HEK293 (cell line): Measurements from ENCODE around the gene ANKRD50.

Experiments used
- CTCF ChIA-PET: fragments of 350-600 bp; formaldehyde crosslinking; extraction: SDS; loops from one replicate; lab custom pipeline; 2021; ENCODE audit warnings: antibody characterized with exemption; lab: Yijun Ruan, JAX
- POLR2A ChIA-PET: fragments of 300-600 bp; formaldehyde crosslinking; extraction: SDS; loops from one replicate; lab custom pipeline; 2020; ENCODE audit warnings: antibody characterized with exemption, inconsistent platforms; lab: Yijun Ruan, JAX
- H3K27ac ChIP-seq: fragments of 200-500 bp; sonication (Bioruptor generic); 2 replicates; pipeline ENCODE4 v1.5.1; 2014; ENCODE audit warnings: low read depth, low read length, control low read depth, inconsistent platforms; ENCODE audit errors: extremely low read depth
- H3K36me3 ChIP-seq, 2 experiments: fragments of 200-500 bp in 1 of 2; sonication (Bioruptor generic) in 1 of 2; 1 replicate in 1 of 2; 2 replicates in 1 of 2; pipeline ENCODE4 v1.5.1; 2014 to 2017; ENCODE audit warnings: inconsistent platforms in 2 of 2, low read length in 2 of 2; ENCODE audit not compliant: control insufficient read depth in 2 of 2, insufficient read depth in 1 of 2
- H3K4me1 ChIP-seq: fragments of 200-500 bp; sonication (Bioruptor generic); 2 replicates; pipeline ENCODE4 v1.5.1; 2014; ENCODE audit warnings: mild to moderate bottlenecking, low read length, inconsistent platforms; ENCODE audit not compliant: control insufficient read depth, insufficient read depth
- H3K4me3 ChIP-seq: 2 replicates; pipeline ENCODE4 v1.5.1; 2011; ENCODE audit warnings: low read depth, mild to moderate bottlenecking, control low read depth, low read length, moderate library complexity
- H3K9me3 ChIP-seq: fragments of 200-500 bp; sonication (Bioruptor generic); 2 replicates; pipeline ENCODE4 v1.5.1; 2014; ENCODE audit warnings: low read depth, low read length, inconsistent platforms; ENCODE audit not compliant: control insufficient read depth, insufficient read depth
- CTCF ChIP-seq: fragments of 450-650 bp; formaldehyde crosslinking; IDR thresholded peaks from 2 replicates; pipeline ENCODE4 v1.5.1; 2016; ENCODE audit warnings: missing biosample characterization, missing genetic modification characterization
- ELK4 ChIP-seq: IDR thresholded peaks from 2 replicates; pipeline ENCODE4 v1.6.1; 2011; ENCODE audit warnings: mild to moderate bottlenecking, low read depth, low read length, borderline replicate concordance
- GLI2 ChIP-seq: fragments of 450-650 bp; formaldehyde crosslinking; IDR thresholded peaks from 2 replicates; pipeline ENCODE4; 2017; ENCODE audit warnings: missing biosample characterization, missing genetic modification characterization, low read depth, borderline replicate concordance
- HOXD13 ChIP-seq: sonication (generic); formaldehyde crosslinking; IDR thresholded peaks from 2 replicates; pipeline ENCODE4 v1.8.0; 2022; ENCODE audit warnings: missing genetic modification reagents, borderline replicate concordance
- OVOL3 ChIP-seq: fragments of 450-650 bp; formaldehyde crosslinking; IDR thresholded peaks from 2 replicates; pipeline ENCODE4 v1.5.1; 2016; ENCODE audit warnings: missing biosample characterization, missing genetic modification characterization
- SALL2 ChIP-seq: fragments of 450-650 bp; formaldehyde crosslinking; IDR thresholded peaks from 2 replicates; pipeline ENCODE4 v1.5.0; 2017; ENCODE audit warnings: missing biosample characterization, mild to moderate bottlenecking, missing genetic modification characterization, borderline replicate concordance
- SP7 ChIP-seq: fragments of 450-650 bp; formaldehyde crosslinking; IDR thresholded peaks from 2 replicates; pipeline ENCODE4 v1.5.1; 2016; ENCODE audit warnings: missing biosample characterization, missing genetic modification characterization
- ZBTB20 ChIP-seq: fragments of 450-650 bp; formaldehyde crosslinking; IDR thresholded peaks from 2 replicates; pipeline ENCODE4 v1.5.1; 2016; ENCODE audit warnings: missing biosample characterization, missing genetic modification characterization
- ZBTB26 ChIP-seq: fragments of 450-650 bp; formaldehyde crosslinking; optimal IDR thresholded peaks from 2 replicates; pipeline ENCODE3; 2016; ENCODE audit warnings: missing biosample characterization, mild to moderate bottlenecking, missing genetic modification characterization
- ZBTB44 ChIP-seq: fragments of 450-650 bp; IDR thresholded peaks from 2 replicates; pipeline ENCODE4 v1.5.1; 2018; ENCODE audit warnings: missing biosample characterization, mild to moderate bottlenecking, missing genetic modification characterization
- ZNF121 ChIP-seq: fragments of 450-650 bp; formaldehyde crosslinking; IDR thresholded peaks from 2 replicates; pipeline ENCODE4 v1.5.1; 2016; ENCODE audit warnings: missing biosample characterization, missing genetic modification characterization
- ZNF133 ChIP-seq: fragments of 450-650 bp; formaldehyde crosslinking; IDR thresholded peaks from 2 replicates; pipeline ENCODE4 v1.5.1; 2016; ENCODE audit warnings: missing biosample characterization, missing genetic modification characterization
- ZNF175 ChIP-seq: fragments of 450-650 bp; formaldehyde crosslinking; IDR thresholded peaks from 2 replicates; pipeline ENCODE4 v1.5.1; 2016; ENCODE audit warnings: missing biosample characterization, missing genetic modification characterization
- ZNF18 ChIP-seq: fragments of 450-650 bp; formaldehyde crosslinking; IDR thresholded peaks from 2 replicates; pipeline ENCODE4 v1.5.1; 2016; ENCODE audit warnings: missing biosample characterization, missing genetic modification characterization
- ZNF223 ChIP-seq: fragments of 450-650 bp; formaldehyde crosslinking; IDR thresholded peaks from 2 replicates; pipeline ENCODE4 v1.5.1; 2016; ENCODE audit warnings: missing biosample characterization, missing genetic modification characterization
- ZNF24 ChIP-seq: fragments of 450-650 bp; formaldehyde crosslinking; IDR thresholded peaks from 2 replicates; pipeline ENCODE4 v1.5.1; 2016; ENCODE audit warnings: missing biosample characterization, missing genetic modification characterization
- ZNF274 ChIP-seq, 2 experiments: fragments of 200-500 bp in 1 of 2; fragments of 450-650 bp in 1 of 2; sonication (Bioruptor generic) in 1 of 2; formaldehyde crosslinking in 1 of 2; IDR thresholded peaks; 2 replicates each; pipeline versions ENCODE4 v1.5.1 to v1.6.1; 2014 to 2016; ENCODE audit warnings: borderline replicate concordance in 1 of 2, inconsistent platforms in 1 of 2, low read length in 1 of 2, missing biosample characterization in 1 of 2, missing genetic modification characterization in 1 of 2
- ZNF394 ChIP-seq: fragments of 450-650 bp; formaldehyde crosslinking; IDR thresholded peaks from 2 replicates; pipeline ENCODE4 v1.5.1; 2016; ENCODE audit warnings: missing biosample characterization, missing genetic modification characterization, mild to moderate bottlenecking, moderate library complexity, borderline replicate concordance
- ZNF488 ChIP-seq: fragments of 450-650 bp; formaldehyde crosslinking; IDR thresholded peaks from 2 replicates; pipeline ENCODE4 v1.5.1; 2016; ENCODE audit warnings: missing biosample characterization, missing genetic modification characterization
- ZNF558 ChIP-seq: fragments of 450-650 bp; formaldehyde crosslinking; IDR thresholded peaks from 2 replicates; pipeline ENCODE4 v1.5.1; 2016; ENCODE audit warnings: missing biosample characterization, missing genetic modification characterization
- ZNF624 ChIP-seq: fragments of 450-650 bp; formaldehyde crosslinking; IDR thresholded peaks from 2 replicates; pipeline ENCODE4 v1.5.1; 2017; ENCODE audit warnings: missing biosample characterization, missing genetic modification characterization
- ZNF701 ChIP-seq: fragments of 450-650 bp; formaldehyde crosslinking; IDR thresholded peaks from 2 replicates; pipeline ENCODE4 v1.5.1; 2016; ENCODE audit warnings: missing biosample characterization, missing genetic modification characterization
- ZNF76 ChIP-seq: fragments of 450-650 bp; formaldehyde crosslinking; IDR thresholded peaks from 2 replicates; pipeline ENCODE4; 2016; ENCODE audit warnings: low read depth, missing biosample characterization, missing genetic modification characterization, borderline replicate concordance
- ZNF768 ChIP-seq: fragments of 450-650 bp; formaldehyde crosslinking; IDR thresholded peaks from 2 replicates; pipeline ENCODE4 v1.5.1; 2018; ENCODE audit warnings: missing biosample characterization, mild to moderate bottlenecking, missing genetic modification characterization
- ZSCAN16 ChIP-seq: fragments of 450-650 bp; formaldehyde crosslinking; IDR thresholded peaks from 2 replicates; pipeline ENCODE4 v1.5.1; 2016; ENCODE audit warnings: missing biosample characterization, missing genetic modification characterization
- ZSCAN30 ChIP-seq: fragments of 450-650 bp; IDR thresholded peaks from 2 replicates; pipeline ENCODE4 v1.5.1; 2018; ENCODE audit warnings: missing biosample characterization, mild to moderate bottlenecking, missing genetic modification characterization, moderate library complexity

ANKRD50 gene

GRCh38 chr4:124705393-124705792 is 7.1 kb downstream of the ANKRD50 start:
- Histone ChIP-seq H3K36me3 (peaks cover 0 to 13% of the 10 kb centered on the region in 2 experiments; a peak in 1 of 3 replicates), H3K4me3 (no peak overlapping the region), H3K9me3 (no peaks in the 10 kb centered on the region), H3K27ac (no peak overlapping the region), H3K4me1 (no peaks in the 10 kb centered on the region; the same call in none of the 2 replicates)
- TF ChIP-seq ZNF488 (tag by site-specific recombination) = no peak
- TF ChIP-seq ZBTB26 = no peak
- no peak for TF ChIP-seq OVOL3 (tag by site-specific recombination)
- no peak for TF ChIP-seq ZNF121 (tag by site-specific recombination)
- TF ChIP-seq ZNF624 (tag by site-specific recombination) = no peak
- no peak for TF ChIP-seq ZNF76 (tag by site-specific recombination)
- TF ChIP-seq HOXD13 (CRISPR knock-in tag) = no peak
- TF ChIP-seq SP7 (tag by site-specific recombination) = no peak
- TF ChIP-seq CTCF (tag by site-specific recombination) = no peak
- no peak for TF ChIP-seq ZSCAN30
- TF ChIP-seq ZNF133 (tag by site-specific recombination) = no peak
- no peak for TF ChIP-seq ZNF18 (tag by site-specific recombination)
- no peak for TF ChIP-seq ZNF701
- no peak for TF ChIP-seq ZNF274 (IDR thresholded peaks at IDR 0.05; ENCODE audit: low read length)
- TF ChIP-seq ZNF274 (tag by site-specific recombination; IDR thresholded peaks at IDR 0.05; ENCODE audit: borderline replicate concordance) = no peak
- no peak for TF ChIP-seq ZNF24 (tag by site-specific recombination)
- no peak for TF ChIP-seq ZNF558
- no peak for TF ChIP-seq SALL2
- no peak for TF ChIP-seq ZNF223 (tag by site-specific recombination)
- TF ChIP-seq ZSCAN16 = no peak
- TF ChIP-seq ZNF394 (tag by site-specific recombination) = no peak
- ChIA-PET CTCF (no interaction called here), POLR2A (no interaction called here)

GRCh38 chr4:124703154-124703553 is 9.4 kb downstream of the ANKRD50 start:
- peaks cover 0 to 13% of the 10 kb centered on the region in 2 experiments; a peak in 1 of 3 replicates for H3K36me3 ChIP-seq
- POLR2A ChIA-PET = no interaction called here
- CTCF ChIA-PET = no interaction called here

More at GRCh38 chr4:124703154-124703553, 9.4 kb downstream of the ANKRD50 start:
- H3K9me3 ChIP-seq = no peaks in the 10 kb centered on the region
- H3K27ac ChIP-seq = no peak overlapping the region
- H3K4me3 ChIP-seq = no peak overlapping the region
- no peaks in the 10 kb centered on the region; the same call in 1 of the 2 replicates for H3K4me1 ChIP-seq
- no peak for TF ChIP-seq ZNF223 (tag by site-specific recombination)
- TF ChIP-seq ZBTB20 (tag by site-specific recombination) = no peak
- TF ChIP-seq ZNF768 (tag by site-specific recombination) = no peak
- TF ChIP-seq GLI2 (tag by site-specific recombination) = no peak
- no peak for TF ChIP-seq ZBTB44 (tag by site-specific recombination)
- TF ChIP-seq ZNF175 (tag by site-specific recombination) = no peak
- no peak for TF ChIP-seq ELK4
